Common myeloid progenitor, CD34-positive (primary cell): ENCODE results near the gene MEP1B. TPM values are rescaled to one million over a fixed set of nuclear protein-coding genes. Genes with fewer than 3 reads are reported as not detected.
A peak's percentile ranks its signal among the peaks of the same experiment; 100 is the strongest.

Experiments used
- CTCF ChIA-PET: fragments of 350-600 bp; sonication (Branson Sonifier 250); formaldehyde crosslinking; loops from one replicate; lab custom pipeline; 2021; ENCODE audit warnings: antibody characterized with exemption; lab: Charles Lee
- POLR2A ChIA-PET: fragments of 350-600 bp; sonication (Branson Sonifier 250); formaldehyde crosslinking; loops from one replicate; lab custom pipeline; 2021; ENCODE audit warnings: antibody characterized with exemption; lab: Charles Lee
- DNase-seq, 3 donors: peaks; one replicate each; pipeline versions ENCODE4 v3.0.0 to v3.0.0-alpha.2; 2013
- H3K27ac ChIP-seq, 2 experiments: 1 replicate in 1 of 2; 2 replicates in 1 of 2; pipeline ENCODE4 v1.7.0; 2013; ENCODE audit warnings: inconsistent platforms in 2 of 2, low read length in 2 of 2, mild to moderate bottlenecking in 2 of 2, low read depth in 1 of 2, moderate library complexity in 1 of 2; ENCODE audit not compliant: severe bottlenecking in 2 of 2, insufficient read depth in 1 of 2, poor library complexity in 1 of 2
- H3K27me3 ChIP-seq, 5 experiments: replicated peaks in 2 of 5; 1 replicate in 3 of 5; 2 replicates in 2 of 5; pipeline versions ENCODE4 v1.6.1 to v1.7.0; 2013; ENCODE audit warnings: low read length in 4 of 5, mild to moderate bottlenecking in 2 of 5, moderate library complexity in 2 of 5, inconsistent platforms in 1 of 5; ENCODE audit not compliant: insufficient read depth in 5 of 5, control insufficient read depth in 4 of 5
- H3K36me3 ChIP-seq, 4 experiments: 1 replicate in 2 of 4; 2 replicates in 2 of 4; pipeline versions ENCODE4 v1.6.1 to v1.7.0; 2013; ENCODE audit warnings: low read length in 3 of 4, control low read depth in 1 of 4, mild to moderate bottlenecking in 1 of 4; ENCODE audit not compliant: control insufficient read depth in 4 of 4, insufficient read depth in 4 of 4
- H3K4me1 ChIP-seq, 4 experiments: 1 replicate in 3 of 4; 2 replicates in 1 of 4; pipeline versions ENCODE4 v1.6.1 to v1.7.1; 2013; ENCODE audit warnings: low read length in 3 of 4, mild to moderate bottlenecking in 3 of 4, control low read depth in 1 of 4, inconsistent platforms in 1 of 4, moderate library complexity in 1 of 4; ENCODE audit not compliant: control insufficient read depth in 4 of 4, insufficient read depth in 4 of 4; ENCODE audit errors: control extremely low read depth in 1 of 4
- H3K4me3 ChIP-seq, 7 experiments: 1 replicate in 4 of 7; 2 replicates in 3 of 7; pipeline versions ENCODE4 v1.5.1 to v1.7.0; 2013; ENCODE audit warnings: mild to moderate bottlenecking in 7 of 7, low read length in 6 of 7, moderate library complexity in 6 of 7, inconsistent platforms in 2 of 7, low read depth in 2 of 7, control low read depth in 1 of 7; ENCODE audit not compliant: insufficient read depth in 4 of 7, control insufficient read depth in 1 of 7; ENCODE audit errors: extremely low read depth in 1 of 7
- H3K9me3 ChIP-seq, 5 experiments: 1 replicate in 4 of 5; 2 replicates in 1 of 5; pipeline versions ENCODE4 v1.6.1 to v1.7.1; 2013; ENCODE audit warnings: low read length in 4 of 5, mild to moderate bottlenecking in 2 of 5, inconsistent platforms in 1 of 5, low read depth in 1 of 5, moderate library complexity in 1 of 5; ENCODE audit not compliant: control insufficient read depth in 4 of 5, insufficient read depth in 2 of 5; ENCODE audit errors: control extremely low read depth in 1 of 5
- whole genome bisulfite sequencing: methylation state at CpG from one replicate; pipeline ENCODE4 v1.1.5; 2013; ENCODE audit not compliant: insufficient coverage; 5-methylcytosine and 5-hydroxymethylcytosine counted together
- polyA plus RNA-seq: library from polyadenylated mRNA; unstranded; fragments of 120-200 nt; gene quantifications from one replicate; pipeline ENCODE4 v1.2.1, GENCODE V29; 2013

Gene MEP1B
- 0.05 TPM for polyA plus RNA-seq

DNA sequence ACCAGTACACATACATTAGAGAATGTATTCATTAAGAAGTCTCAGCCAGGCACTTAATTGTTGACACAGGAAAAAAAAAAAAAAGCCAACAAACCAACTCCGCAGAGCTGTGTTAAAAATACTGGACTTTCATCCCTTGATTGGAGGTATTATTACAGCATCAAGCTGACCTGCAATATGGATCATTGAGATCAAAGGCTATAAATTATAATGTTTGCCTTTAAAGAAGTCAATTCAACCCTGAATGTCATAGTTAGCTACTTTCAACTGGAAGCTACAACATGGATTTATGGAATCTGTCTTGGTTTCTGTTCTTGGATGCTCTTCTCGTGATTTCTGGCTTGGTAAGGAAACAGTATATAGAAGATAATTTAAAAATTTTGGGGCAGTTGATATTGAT lies at the start of gene MEP1B:
Gene MEP1B, plus strand, starts transcription at position 250 of the 400 bp plus-strand sequence. Its CDS starts 32 bp downstream, at position 282.
- ChIA-PET POLR2A (no interaction called here), CTCF (no interaction called here)
- no peaks in the 10 kb centered on the region for H3K4me1 ChIP-seq
- WGBS, result 100% methylated on average over 1 of the region's 2 CpGs
- H3K27ac ChIP-seq, result no peak within 1 kb of the TSS
- H3K9me3 ChIP-seq, result peaks cover 0 to 2% (median 0%) of the 10 kb centered on the region in 5 experiments
- no peak within 1 kb of the TSS for H3K4me3 ChIP-seq
- peaks cover 0 to 3% (median 0%) of the 10 kb centered on the region in 5 experiments for H3K27me3 ChIP-seq
- no peak for DNase-seq
- no peaks in the 10 kb centered on the region for H3K36me3 ChIP-seq

GRCh38 chr18:32148185-32148870 lies 41.5 kb upstream of the MEP1B start:
- no peaks in the 10 kb centered on the region for H3K4me1 ChIP-seq
- H3K9me3 ChIP-seq, result peaks cover 0 to 2% (median 0%) of the 10 kb centered on the region in 5 experiments
- no peaks in the 10 kb centered on the region for H3K27me3 ChIP-seq
- ChIA-PET POLR2A (no interaction called here), CTCF (interaction anchor here (1.1 to 1.7 kb wide), 2 partner anchors 8 to 10 kb away, joined by 3 to 7 read pairs; no protein-coding TSS in a partner anchor)
- H3K36me3 ChIP-seq, result no peaks in the 10 kb centered on the region
- no peak overlapping the region for H3K4me3 ChIP-seq
- no CpG with 5 or more reads among the region's 2 CpGs for WGBS
- DNase-seq, result no peak
- no peak overlapping the region for H3K27ac ChIP-seq

DNA sequence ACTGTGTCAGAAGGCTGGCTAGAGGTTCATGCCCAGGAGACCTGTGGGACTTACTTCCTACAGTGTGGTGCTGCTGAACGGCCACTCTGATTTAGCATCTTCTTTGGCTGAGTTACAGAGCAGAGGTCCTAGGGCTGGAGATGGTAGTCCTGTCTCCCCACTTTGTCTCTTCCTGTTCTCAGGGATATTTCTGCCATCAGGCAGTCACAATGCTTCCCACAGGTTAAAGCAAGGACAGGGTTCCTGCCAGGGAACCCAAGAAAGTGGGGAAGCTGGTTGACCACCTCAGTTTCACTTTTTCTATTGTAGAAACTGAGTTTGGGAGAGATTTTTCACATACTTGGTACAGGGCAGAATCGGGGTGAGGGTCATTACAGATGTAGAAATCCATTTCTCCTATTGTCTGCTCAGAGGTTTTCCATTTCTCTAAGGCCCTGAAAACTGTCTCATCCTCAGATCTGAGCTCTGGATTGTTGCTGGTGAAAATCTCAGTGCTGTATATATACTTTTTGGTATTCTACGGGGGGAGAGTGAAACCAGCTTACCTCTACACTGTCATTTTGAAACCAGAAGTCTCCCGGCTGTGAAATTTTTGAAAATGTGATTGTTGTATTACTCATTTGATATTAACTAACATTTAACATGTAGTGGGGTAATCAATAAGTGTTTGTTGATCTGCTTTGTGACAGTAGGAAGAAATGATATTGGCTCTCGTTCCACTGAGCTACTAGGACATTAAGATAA lies 37.0 kb upstream of the MEP1B start:
- Histone ChIP-seq H3K9me3 (peaks cover 0 to 3% (median 2%) of the 10 kb centered on the region in 5 experiments), H3K4me1 (peaks cover 0 to under 1% (median 0%) of the 10 kb centered on the region in 4 experiments), H3K36me3 (no peaks in the 10 kb centered on the region), H3K27ac (no peak overlapping the region), H3K4me3 (no peak overlapping the region), H3K27me3 (no peaks in the 10 kb centered on the region)
- CTCF ChIA-PET, result interaction anchor here (1.0 to 2.4 kb wide), 3 partner anchors 120 to 399 kb away, joined by 3 to 5 read pairs (median 5); no protein-coding TSS in a partner anchor
- 100% methylated on average over 1 of the region's 5 CpGs for WGBS
- DNase-seq, result no peak
- POLR2A ChIA-PET, result no interaction called here

DNA sequence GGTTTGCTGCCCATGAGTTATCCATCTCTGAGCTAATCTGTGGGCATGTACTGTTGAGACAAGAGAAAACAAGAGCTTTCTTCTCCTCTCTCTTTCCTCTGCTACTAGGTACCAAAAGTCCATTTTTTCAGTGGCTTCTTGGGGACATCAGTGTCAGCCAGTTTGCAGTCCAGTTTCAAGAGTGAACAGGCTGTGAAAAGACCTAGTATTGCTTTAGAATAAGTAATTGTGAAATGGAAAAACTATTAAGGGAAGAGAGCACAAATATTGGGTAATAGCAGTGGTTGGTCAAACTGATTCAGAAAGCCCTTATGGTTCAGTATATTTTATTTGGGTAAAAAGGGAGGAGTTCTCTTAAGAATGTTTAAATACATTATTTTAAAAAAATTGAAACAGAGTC lies 33.0 kb upstream of the MEP1B start:
- POLR2A ChIA-PET, result no interaction called here
- peaks cover 0 to 6% (median 4%) of the 10 kb centered on the region in 4 experiments for H3K4me1 ChIP-seq
- no peak overlapping the region for H3K27ac ChIP-seq
- H3K36me3 ChIP-seq, result no peaks in the 10 kb centered on the region
- no peak overlapping the region for H3K4me3 ChIP-seq
- CTCF ChIA-PET, result interaction anchor here (1.0 to 8.7 kb wide), 13 partner anchors 10 to 401 kb away, joined by 3 to 129 read pairs (median 4); partner anchors contain the start of gene GAREM1
- peaks cover 0 to 3% (median 2%) of the 10 kb centered on the region in 5 experiments for H3K9me3 ChIP-seq
- DNase-seq, result no peak
- peaks cover 0 to 3% (median 2%) of the 10 kb centered on the region in 5 experiments for H3K27me3 ChIP-seq

- peaks cover 0 to 6% (median 4%) of the 10 kb centered on the region in 4 experiments for H3K4me1 ChIP-seq
- peaks cover 0 to 3% (median under 1%) of the 10 kb centered on the region in 5 experiments for H3K9me3 ChIP-seq
- peaks cover 0 to 3% (median 2%) of the 10 kb centered on the region in 5 experiments for H3K27me3 ChIP-seq
- ChIA-PET POLR2A (interaction anchor here (0.5 kb wide), 1 partner anchor 394 kb away, joined by 6 read pairs; no protein-coding TSS in a partner anchor), CTCF (interaction anchor here (0.8 to 8.7 kb wide), 26 partner anchors 9 to 419 kb away, joined by 3 to 129 read pairs (median 4); partner anchors contain the start of gene GAREM1)
- H3K36me3 ChIP-seq, result no peaks in the 10 kb centered on the region
- no peak for DNase-seq
- H3K4me3 ChIP-seq, result no peak overlapping the region
- no peak overlapping the region for H3K27ac ChIP-seq
- 87% methylated on average over 4 of the region's 5 CpGs for WGBS
These were observed 32.3 kb upstream of the MEP1B start for GRCh38 chr18:32157580-32157979.

GRCh38 chr18:32158108-32158624 lies 31.7 kb upstream of the MEP1B start:
- DNase-seq, result peak; percentile 83 to 91 (median 90)
- H3K9me3 ChIP-seq, result peaks cover 0 to 3% (median 0%) of the 10 kb centered on the region in 5 experiments
- peaks cover 0 to 6% (median 2%) of the 10 kb centered on the region in 5 experiments for H3K27me3 ChIP-seq
- WGBS, result 5% methylated on average over 14 of the region's 22 CpGs
- no peak overlapping the region for H3K27ac ChIP-seq
- ChIA-PET POLR2A (interaction anchor here (0.5 kb wide), 1 partner anchor 393 kb away, joined by 6 read pairs; no protein-coding TSS in a partner anchor), CTCF (interaction anchor here (0.6 to 8.7 kb wide), 27 partner anchors 8 to 719 kb away, joined by 3 to 129 read pairs (median 4); partner anchors contain the start of gene GAREM1)
- H3K4me3 ChIP-seq, result peak overlapping the region in 3 of 7 experiments; percentile 23 to 42 (median 40)
- H3K4me1 ChIP-seq, result peaks cover 0 to 6% (median 4%) of the 10 kb centered on the region in 4 experiments
- no peaks in the 10 kb centered on the region for H3K36me3 ChIP-seq
